HG03025 (cell line): ENCODE data around the gene GRK6.
A peak's percentile ranks its signal among the peaks of the same experiment; 100 is the strongest.

Experiments used
- ATAC-seq: cut with Tn5 transposase; IDR thresholded peaks from one replicate; pipeline ENCODE4 v1.9.1; 2021; ENCODE audit warnings: mild to moderate bottlenecking, moderate library complexity; ENCODE audit not compliant: unreplicated experiment, low FRiP score

The GRK6 gene

GRCh38 chr5:177425196-177425800 is 1.2 kb upstream of the GRK6 start:
- ATAC-seq, result no peak

- peak; percentile 77 for ATAC-seq
Measured at GRCh38 chr5:177425801-177426565, 493 bp upstream of the GRK6 start.

GRCh38 chr5:177427211-177427822 is 841 bp downstream of the GRK6 start:
- ATAC-seq, result no peak

- ATAC-seq, result no peak
Measured at GRCh38 chr5:177427919-177428573, 1.6 kb downstream of the GRK6 start.

GRCh38 chr5:177428574-177429217 is 2.2 kb downstream of the GRK6 start:
- ATAC-seq, result no peak

- no peak for ATAC-seq
Measured at GRCh38 chr5:177429248-177430040, 3.0 kb downstream of the GRK6 start.

- ATAC-seq, result no peak
Measured at GRCh38 chr5:177430140-177430951, 3.9 kb downstream of the GRK6 start.

- no peak for ATAC-seq
Measured at GRCh38 chr5:177430972-177431316, 4.5 kb downstream of the GRK6 start.

GRCh38 chr5:177431317-177432142 is 5.1 kb downstream of the GRK6 start:
- ATAC-seq, result peak; percentile 42

GRCh38 chr5:177432143-177432838 is 5.8 kb downstream of the GRK6 start:
- peak; percentile 5 for ATAC-seq

GRCh38 chr5:177432839-177433657 is 6.6 kb downstream of the GRK6 start:
- ATAC-seq, result no peak

- ATAC-seq, result no peak
Measured at GRCh38 chr5:177433658-177434217, 7.3 kb downstream of the GRK6 start.

GRCh38 chr5:177434437-177434836 is 8.0 kb downstream of the GRK6 start:
- no peak for ATAC-seq

GRCh38 chr5:177434942-177435738 is 8.7 kb downstream of the GRK6 start:
- no peak for ATAC-seq

GRCh38 chr5:177435847-177436536 is 9.5 kb downstream of the GRK6 start:
- ATAC-seq, result no peak
